ENCODE results near the gene CNGA3. TPM values are rescaled to one million over a fixed set of nuclear protein-coding genes. Genes with fewer than 3 reads are reported as not detected.

CNGA3 gene
- total RNA-seq, 1 donor from 2014 or later, result not detected

DNA sequence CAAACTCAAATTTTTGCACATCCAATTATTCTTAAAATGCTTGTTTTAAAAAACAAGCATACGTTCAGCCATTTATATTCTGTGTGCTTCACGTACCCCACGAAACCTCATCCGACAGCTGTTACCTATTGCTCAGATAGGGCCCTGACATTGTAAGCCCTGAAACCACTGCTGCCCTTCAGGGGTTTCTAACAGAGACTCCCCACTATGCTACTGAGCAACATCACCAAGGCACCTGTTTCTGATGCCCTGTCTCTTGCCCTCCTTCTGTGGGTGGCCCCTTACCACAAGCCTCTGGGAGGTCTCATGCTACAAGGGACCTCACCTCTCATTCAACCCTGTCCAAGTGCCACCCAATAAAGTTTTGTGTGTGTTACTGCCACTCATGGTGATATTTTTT lies 18.5 kb upstream of the CNGA3 start:
- ATAC-seq (no peak), DNase-seq (ENCODE audit: low spot score) (no peak)

DNA sequence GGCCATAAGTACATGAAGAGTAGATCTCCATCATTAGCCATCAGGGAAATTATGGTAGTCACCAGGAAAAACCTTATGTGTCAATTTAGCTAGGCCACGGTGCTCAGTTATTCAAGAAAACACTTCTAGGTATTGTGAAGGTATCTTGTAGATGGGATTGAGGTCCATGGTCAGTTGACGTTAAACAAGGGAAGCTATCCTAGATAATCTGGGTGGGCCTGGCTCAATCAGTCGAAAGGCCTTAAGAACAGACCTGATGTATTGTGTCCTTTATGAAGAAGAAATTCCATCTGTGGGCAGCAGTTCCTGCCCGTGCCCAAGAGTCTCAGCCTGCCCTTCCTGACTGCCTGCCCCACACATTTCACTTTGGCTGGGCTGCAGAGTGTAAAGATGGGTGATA lies 16.7 kb upstream of the CNGA3 start:
- no peak for ATAC-seq
- no peak for DNase-seq (ENCODE audit: low spot score)

DNA sequence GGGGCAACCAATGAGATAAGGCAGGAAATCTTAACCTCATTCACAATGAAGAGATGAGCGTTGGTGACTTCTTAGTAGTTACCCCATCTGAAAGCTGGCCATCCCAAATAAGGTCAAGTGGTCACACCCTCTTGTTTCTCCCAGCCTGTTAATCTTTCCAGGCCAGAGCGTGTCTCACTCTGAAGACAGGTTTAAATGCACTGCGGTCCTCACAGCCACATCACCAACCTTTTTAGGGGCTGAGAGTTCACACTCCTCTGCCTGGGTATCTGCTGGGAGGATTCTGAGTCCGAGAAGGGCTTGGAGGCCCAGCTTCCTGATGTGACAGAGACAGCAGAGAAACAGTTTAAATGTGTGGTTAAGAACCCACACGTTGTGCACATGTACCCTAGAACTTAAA lies 13.3 kb upstream of the CNGA3 start:
- no peak for ATAC-seq
- DNase-seq (ENCODE audit: low spot score), result no peak

DNA sequence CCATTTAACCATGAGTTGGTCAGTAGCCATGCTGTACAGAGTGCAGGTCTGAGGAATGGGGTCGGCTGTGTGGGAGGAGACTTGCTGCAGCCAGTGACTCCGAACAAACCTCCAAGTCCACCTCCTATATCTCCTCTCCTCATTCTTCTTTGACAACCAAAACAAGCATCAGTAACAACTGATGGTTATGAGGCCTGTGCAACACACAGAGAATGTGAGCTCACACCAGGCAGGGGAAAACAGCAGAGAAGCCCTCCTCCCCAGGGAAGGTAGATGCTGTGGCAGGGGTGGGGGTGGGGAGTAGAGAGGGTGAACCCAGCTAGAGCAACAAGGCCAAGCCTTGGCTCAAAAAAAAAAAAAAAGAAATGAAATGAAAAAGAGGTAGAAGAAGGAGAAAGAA lies 12.3 kb upstream of the CNGA3 start:
- DNase-seq (ENCODE audit: low spot score) (no peak), ATAC-seq (no peak)

DNA sequence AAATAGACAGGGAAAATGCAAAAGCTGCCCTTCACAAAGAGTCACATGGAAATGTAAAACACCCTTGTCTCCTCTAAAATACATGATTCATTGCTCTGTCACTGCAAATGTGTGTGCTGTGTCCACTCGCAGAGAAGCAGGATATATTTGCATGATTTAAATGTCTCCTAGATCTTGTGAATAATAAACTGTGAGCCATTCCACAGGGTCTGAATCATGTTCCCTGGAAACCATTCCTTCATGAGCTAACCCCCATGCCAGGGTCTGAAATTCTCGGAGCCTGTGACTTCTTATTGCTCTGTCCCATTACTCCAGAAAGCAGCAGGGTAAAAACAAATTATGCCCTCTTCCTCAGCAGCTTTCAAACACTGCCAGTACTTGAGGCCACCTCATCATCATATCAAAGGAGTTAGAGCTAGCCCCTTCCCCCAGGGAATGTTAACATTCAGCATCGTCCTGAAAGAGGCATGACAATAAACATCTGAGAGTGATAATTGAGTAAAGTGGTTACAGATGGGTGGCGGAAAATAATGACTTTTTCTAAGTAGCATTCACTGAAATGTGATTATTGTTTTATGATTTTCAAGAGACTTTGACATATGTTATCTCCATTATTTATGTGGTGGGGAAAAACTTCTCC lies 11.7 kb upstream of the CNGA3 start:
- DNase-seq (ENCODE audit: low spot score), result no peak
- ATAC-seq, result no peak

DNA sequence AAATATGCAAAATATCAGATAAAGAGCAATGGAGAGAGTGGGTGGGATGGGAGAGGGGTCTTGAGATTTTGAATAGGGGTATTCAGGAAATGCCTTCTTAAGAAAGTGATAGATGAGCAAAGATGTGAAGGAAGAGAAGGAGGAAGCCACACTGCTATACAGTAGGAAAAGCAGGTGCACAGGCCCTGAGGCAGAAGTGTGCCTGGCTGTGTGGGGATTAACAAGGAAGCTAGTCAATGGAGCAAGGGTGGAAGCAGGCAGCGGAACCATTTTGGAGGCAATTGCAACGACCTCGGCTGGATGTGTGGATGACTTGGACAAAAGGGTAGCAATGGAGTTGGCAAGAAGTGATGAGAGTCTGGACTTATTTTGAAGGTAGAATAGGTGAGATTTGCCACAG lies 11.0 kb upstream of the CNGA3 start:
- no peak for DNase-seq (ENCODE audit: low spot score)
- no peak for ATAC-seq

DNA sequence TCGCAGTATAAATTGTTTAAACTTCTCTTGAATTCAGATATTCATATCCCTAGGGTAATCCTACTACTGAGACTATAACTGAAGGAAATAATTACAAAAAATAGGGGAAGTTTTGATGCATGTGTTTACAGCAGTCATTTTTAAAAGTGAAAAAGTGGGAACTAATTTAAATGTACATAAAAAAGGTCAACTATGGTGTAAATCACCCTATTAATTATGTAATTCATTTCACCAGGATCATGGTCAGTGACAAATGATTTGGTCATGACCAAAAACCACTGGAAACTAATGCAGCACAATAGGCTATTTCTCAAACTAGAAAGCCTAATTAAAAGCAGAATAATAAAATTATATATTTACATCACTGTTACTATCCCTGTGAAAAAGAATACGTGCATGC lies 5.0 kb upstream of the CNGA3 start:
- DNase-seq (ENCODE audit: low spot score), result no peak

DNA sequence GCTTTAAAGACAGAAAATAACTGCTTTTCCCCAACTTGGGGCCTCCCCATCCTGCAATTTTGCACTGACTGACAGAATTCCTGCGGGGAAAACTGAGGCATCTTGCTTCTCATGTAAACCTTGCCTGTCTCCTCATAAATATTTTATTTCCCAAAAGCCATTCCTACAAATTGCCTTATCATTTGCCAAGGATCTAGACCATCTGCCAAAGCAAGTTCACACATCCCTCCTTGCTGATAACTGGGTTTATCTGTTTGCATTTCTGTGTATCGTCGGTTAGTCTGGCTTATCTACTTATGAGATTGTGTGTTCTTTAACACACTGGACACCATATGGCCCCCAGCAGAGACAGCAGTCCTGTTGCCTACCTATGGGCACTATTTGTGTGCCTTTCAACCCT lies 3.0 kb upstream of the CNGA3 start:
- ATAC-seq, result no peak
- no peak for DNase-seq (ENCODE audit: low spot score)

More for the DNA sequence above, 5.0 kb upstream of the CNGA3 start:
- no peak for ATAC-seq

DNA sequence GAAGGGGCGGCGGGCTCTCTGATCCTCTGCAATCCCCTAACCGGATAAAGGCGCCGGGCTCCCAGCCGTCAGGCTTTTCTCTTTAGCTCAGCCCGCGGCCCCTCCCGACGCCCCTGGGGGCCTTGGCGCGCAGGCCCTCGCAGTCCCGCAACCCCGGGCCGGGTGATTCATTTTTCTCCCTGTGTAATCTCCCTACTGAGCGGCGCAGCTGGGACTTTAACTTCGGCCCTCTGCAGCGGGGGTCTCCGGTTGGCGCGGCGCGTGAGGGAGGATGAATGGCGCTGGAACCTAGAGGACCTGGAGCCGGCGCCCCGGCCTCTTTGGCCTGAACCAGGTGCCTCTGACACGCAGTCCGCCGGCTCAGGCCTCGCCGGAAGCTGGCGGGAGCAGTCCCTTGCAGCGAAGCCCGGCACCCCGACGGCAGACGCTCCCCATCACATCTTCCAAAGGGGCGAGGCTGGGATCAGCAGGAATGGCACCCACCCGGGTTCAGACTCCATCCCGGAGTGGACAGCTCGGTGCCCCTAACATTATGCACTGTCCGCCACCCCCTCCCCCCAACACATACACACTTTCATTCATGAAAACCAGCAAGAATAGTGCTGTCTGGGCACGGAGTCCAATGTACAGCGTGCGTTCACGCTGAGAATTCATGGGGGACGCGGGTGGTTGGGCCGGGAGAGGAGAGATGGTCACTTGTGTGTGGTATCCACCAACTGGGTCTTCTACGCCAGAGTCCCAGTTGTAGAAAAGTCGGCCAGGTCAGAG lies 1.2 kb downstream of the CNGA3 start:
- no peak for ATAC-seq

DNA sequence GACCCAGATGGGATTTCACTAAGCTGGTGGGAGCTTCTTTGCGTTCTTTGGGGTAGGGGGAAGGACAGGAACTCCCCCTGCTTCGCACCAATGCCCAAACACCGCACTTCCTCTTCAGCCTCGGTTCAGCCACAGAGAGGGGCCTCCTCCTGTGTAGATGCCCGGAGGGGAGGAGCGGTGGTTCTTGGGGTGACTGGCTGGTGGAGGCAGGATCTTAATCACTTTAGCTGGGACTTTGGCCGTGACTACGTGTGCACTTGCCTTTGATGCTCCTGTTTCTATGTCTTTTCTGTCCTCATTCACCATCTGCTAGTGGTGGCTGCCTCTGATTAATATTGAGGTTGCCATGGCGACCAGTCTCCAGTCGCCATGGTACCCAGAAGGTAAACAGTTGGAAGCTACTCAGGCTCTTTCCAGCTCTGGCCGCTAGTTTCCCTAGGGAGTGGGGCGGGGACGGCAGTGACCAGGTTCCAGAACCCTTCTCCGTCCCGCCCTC lies 1.9 kb downstream of the CNGA3 start:
- ATAC-seq (no peak), DNase-seq (ENCODE audit: low spot score) (no peak)

More for the DNA sequence above, 1.2 kb downstream of the CNGA3 start:
- no peak for DNase-seq (ENCODE audit: low spot score)

DNA sequence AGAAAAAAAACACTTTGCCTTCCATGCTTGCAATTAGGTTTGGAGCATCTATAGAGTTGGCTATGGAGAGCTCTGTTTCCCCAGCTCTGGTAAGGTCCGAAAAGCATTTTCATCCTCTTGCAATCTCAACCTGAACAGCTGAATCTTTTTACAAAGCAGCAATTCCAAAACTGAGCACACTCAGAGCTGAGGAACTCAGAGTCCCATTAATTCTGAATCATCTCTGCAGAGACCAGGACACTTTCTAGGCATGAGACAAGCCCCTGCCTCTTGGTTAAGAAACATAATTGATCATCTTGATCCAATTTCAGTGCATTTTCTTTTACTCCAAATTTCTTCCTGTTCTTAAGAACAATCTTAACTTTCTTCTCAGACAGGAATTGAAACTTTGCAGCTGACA lies 4.2 kb downstream of the CNGA3 start:
- ATAC-seq, result no peak
- DNase-seq (ENCODE audit: low spot score), result no peak

DNA sequence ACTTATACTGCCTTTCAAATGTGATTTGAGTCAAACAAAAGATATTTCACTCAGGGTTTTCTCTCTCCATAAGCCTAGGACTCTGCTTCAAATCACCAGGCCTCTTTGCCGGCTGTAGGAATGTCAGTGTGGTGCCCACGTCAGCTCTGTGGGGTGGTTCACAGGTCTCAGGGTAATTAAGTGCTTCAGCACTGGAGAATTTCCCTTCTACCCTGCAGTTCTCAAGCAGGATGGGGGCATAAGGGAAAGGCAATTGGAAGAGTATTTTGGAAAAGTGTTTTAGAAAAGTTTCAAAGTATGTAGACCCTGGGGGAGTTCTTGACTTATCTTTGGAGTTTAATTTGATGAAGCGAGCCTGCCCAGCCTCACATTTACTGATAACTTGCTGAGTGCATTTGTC lies 9.6 kb downstream of the CNGA3 start:
- no peak for DNase-seq (ENCODE audit: low spot score)
- no peak for ATAC-seq

DNA sequence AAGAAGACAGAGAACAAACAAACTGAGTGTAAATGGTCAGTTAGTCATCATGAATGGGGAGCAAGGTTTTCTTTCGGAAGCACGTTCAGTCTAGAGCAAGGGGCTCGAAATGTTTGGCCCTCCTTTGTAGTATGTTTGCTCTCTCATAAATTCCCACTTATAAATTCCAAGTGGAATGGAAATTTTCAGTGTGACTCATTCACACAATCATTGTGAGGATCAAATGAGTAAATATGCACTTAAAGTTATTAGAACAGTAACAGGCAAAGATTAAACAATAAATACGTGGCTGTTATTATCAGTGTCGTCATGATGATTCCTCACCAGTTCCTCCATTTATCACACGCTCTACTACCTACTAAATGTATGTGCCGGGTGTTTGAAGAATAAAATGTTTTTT lies 10.5 kb downstream of the CNGA3 start:
- ATAC-seq (no peak), DNase-seq (ENCODE audit: low spot score) (no peak)

DNA sequence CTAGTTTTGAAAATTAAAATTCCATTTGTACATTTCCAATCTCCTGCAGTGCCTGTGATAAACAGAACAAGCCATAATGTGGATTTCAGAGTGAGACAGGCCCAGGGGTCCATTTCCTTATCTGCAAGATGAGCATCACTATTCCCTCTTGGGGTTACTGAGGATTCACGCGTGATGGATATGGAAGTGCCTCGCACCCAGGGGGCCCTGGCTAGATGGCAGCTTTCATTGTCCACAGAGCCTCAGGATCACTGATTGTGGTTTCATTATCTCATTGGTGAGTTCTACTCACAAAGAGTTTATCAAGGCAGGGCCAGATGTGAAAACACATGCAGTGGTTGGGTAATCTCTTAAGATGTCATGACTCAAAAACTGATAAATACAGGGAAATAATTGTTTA lies 11.6 kb downstream of the CNGA3 start:
- DNase-seq (ENCODE audit: low spot score) (no peak), ATAC-seq (no peak)

DNA sequence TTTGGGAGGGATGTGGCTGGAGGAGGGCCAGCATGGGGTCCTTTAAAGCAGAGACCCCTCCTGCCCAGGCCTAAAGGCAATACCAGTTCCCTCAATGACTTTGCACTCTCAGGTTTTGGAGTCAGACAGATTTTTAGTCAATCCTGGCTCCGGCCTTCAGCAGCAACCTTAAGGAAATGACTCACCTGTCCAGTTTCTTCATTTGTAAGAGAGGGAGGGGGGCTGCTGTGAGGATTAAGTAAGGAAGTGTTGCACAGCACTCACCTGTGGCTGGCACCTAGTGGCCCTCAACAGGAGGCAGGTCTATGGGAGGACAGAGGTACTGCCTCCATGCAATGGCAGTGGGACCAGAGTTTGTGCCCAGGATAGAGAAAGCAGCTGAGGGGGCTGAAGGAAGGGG lies 13.7 kb downstream of the CNGA3 start:
- DNase-seq (ENCODE audit: low spot score), result no peak
- no peak for ATAC-seq

DNA sequence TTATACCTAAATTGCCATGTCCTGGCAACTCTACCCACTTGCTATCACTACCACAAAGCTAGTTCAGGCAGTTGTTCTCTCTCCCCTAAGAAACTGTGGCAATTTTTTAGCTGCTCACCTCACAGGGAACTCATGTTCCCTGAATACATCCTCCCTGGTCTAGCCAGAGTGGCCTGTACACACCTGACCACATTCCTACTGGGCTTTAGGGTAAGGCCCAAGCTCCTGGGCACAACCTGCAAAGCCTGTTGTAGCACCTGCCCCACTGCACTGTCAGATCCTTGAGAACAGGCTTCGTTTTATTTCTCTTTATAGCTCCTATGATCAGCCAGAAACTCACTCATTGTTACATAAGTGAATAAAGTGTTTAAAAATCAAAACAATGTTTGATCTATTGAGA lies 21.5 kb downstream of the CNGA3 start:
- ATAC-seq (no peak), DNase-seq (ENCODE audit: low spot score) (no peak)

DNA sequence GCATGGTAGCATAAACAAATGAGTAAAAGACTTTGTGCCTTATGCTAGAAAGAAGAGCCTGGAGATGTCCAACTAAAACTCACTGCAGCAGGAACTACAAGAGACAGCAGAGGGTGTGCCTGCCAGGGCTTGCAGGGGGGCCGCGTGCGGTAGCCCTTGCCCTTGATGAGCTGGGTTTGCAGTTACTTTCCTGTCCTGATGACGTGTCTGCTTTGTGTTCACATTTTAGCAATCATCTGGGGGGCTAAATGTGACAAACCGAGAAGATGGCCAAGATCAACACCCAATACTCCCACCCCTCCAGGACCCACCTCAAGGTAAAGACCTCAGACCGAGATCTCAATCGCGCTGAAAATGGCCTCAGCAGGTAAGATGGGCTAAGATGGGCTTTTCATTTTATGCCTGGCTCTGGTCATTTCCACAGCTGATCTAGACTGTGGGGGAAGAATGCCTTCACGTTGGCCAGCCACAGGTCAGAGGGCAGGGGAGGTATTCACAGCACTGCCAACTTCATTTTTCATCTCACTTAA lies 23.5 kb downstream of the CNGA3 start:
- DNase-seq (ENCODE audit: low spot score), result peak; percentile 15
- ATAC-seq, result no peak

DNA sequence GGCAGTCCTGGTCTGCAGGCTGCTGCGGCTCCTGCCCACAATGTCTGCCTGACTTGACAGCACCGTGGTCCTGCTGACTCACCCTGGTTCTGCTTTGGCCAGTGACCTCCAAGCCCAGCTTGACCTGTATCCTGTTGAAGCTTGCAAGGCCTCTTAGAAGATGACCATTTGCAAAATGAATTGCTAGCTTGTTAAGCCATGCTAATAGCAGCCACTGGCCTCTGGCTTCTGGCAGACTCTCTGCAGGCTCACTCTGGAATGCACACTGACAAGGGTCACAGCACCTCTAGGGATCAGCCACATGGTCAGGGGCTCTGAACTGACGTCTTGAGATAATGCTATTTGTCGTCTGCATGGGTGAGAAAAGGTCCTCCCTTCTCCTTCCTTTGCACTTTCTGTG lies 25.9 kb downstream of the CNGA3 start:
- peak; percentile 21 for DNase-seq (ENCODE audit: low spot score)
- no peak for ATAC-seq

DNA sequence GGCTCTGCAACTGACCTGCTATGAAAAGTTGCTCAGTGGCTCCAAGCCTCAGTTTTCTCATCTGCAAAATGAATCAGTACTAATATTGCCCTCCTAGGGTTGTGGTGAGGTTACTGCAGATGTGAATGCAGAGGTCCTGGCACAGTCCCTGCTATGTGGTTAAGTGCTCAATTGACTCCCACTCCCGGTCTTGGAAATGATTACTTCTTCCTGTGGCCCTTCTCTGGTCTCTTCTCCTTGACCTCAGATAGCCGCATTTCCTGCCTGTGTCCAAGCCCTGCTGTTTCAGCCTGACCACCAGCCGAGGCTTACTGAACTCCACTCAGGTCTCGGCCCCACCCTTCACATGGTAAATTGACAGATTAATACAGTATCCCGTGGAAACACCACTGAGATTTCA lies 26.3 kb downstream of the CNGA3 start:
- DNase-seq (ENCODE audit: low spot score) (peak; percentile 12), ATAC-seq (no peak)

DNA sequence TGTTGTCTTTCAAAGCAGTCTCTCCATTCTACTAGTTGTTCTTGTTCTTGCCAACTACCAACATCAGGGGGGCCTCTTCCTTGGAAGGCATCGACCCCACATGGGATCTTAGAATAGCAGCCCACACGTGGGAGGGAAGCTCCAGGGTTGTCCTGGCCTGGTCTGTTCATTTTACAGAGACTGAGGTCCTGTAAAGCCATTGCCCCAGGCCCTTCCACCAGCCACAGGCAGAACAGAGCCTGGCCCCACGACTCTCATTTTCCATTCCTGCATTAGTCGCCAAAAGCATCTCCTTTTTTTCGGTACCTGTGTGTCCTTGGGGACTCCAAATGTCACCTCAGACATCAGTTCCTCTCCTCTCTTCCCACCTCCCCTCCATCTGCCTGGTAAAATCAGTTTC lies 28.0 kb downstream of the CNGA3 start:
- no peak for ATAC-seq
- DNase-seq (ENCODE audit: low spot score), result no peak

DNA sequence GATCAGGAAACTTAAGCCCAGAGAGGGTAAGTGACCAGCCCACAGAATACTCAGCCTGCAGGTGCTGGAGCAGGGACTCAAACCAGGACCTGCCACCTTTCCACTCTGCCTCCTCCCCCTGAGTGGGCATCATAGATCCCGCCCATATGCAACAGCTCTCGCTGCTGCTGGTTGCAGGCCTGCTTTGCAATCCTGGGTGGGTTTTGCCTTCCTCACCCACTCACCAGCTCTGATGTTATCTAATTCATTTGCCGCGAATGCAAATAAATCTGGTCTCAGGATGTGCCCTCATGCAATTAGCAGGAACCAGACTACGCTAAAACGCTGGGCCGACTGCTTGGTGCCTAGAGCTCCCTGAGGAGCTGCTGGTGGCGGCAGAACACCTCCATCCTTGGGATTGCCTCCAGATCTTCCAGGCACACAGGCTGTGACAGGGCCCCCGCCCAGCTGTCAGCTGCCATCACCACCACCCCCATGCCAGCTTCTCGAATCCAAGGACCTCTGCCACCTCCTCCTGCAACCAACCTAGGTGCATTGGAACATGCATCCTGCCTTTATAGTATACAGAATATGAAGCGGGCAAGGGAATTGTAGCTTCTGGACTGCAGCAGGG lies 28.8 kb downstream of the CNGA3 start:
- DNase-seq (ENCODE audit: low spot score) (no peak), ATAC-seq (no peak)

DNA sequence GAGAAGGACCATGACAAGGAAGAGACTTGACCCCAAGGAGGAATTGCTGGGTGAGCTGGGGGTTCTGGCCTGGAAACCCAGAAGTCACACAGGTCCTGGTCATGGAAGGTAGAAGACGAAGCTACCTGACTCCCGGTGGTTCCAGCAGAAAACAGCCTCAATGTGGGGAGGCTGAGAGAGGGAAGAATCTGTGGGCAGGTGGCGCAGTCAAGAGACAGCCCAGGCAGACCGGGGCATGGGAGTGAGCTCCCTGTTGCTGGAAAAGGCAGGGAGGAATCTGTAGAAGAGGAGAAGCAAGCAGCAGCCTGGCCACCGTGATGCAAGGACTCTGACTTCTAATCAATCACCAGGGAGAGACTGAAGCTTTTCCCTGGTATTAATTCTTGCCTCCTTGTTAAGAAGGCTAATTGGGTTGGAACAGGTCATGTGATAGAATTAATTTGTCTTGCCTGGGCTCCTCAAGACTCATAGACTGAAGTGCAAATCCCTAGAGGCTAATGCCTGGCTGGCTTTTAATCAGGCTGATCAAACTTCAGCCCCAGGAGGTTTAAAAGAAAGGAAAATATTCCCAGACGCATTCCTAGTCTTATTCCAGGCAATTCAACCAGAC lies 30.1 kb downstream of the CNGA3 start:
- no peak for DNase-seq (ENCODE audit: low spot score)
- no peak for ATAC-seq
